OCI-LY3 (cell line): ENCODE data around the gene POU3F3.

Source experiments
- H2AFZ ChIP-seq: fragments of 200-600, 300-600 bp; shearing (Covaris generic); 2 replicates; pipeline ENCODE4 v1.6.0; 2014; ENCODE audit warnings: antibody characterized with exemption, low read depth, low read length
- H3K27ac ChIP-seq: fragments of 200-600, 300-600 bp; sonication (generic); 2 replicates; pipeline ENCODE4 v1.5.1; 2014; ENCODE audit warnings: mild to moderate bottlenecking, low read length, moderate library complexity, mixed read lengths
- H3K27me3 ChIP-seq: fragments of 200-600, 300-600 bp; sonication (generic); 2 replicates; pipeline ENCODE4 v1.6.1; 2014; ENCODE audit warnings: low read depth, low read length, mixed read lengths
- H3K36me3 ChIP-seq: fragments of 200-600, 300-600 bp; sonication (generic); replicated peaks from 2 replicates; pipeline ENCODE3; 2014; ENCODE audit warnings: low read depth, low read length, mixed read lengths
- H3K4me1 ChIP-seq: fragments of 300-600, 200-600 bp; sonication (generic); 2 replicates; pipeline ENCODE4 v1.6.1; 2014; ENCODE audit warnings: low read length, mixed read lengths
- H3K4me2 ChIP-seq: fragments of 200-600, 300-600 bp; sonication (generic); 2 replicates; pipeline ENCODE4 v1.6.1; 2014; ENCODE audit warnings: low read length, mixed read lengths
- H3K4me3 ChIP-seq: fragments of 300-600, 200-600 bp; sonication (generic); 2 replicates; pipeline ENCODE4 v1.5.1; 2014; ENCODE audit warnings: antibody characterized with exemption, mild to moderate bottlenecking, low read length, moderate library complexity
- H3K79me2 ChIP-seq: fragments of 300-600, 200-600 bp; shearing (Covaris generic); 2 replicates; pipeline ENCODE4 v1.6.1; 2014; ENCODE audit warnings: mild to moderate bottlenecking, low read length, mixed read lengths
- H3K9ac ChIP-seq: fragments of 300-600, 200-600 bp; shearing (Covaris generic); 2 replicates; pipeline ENCODE4 v1.6.0; 2014; ENCODE audit warnings: mild to moderate bottlenecking, low read length, moderate library complexity
- H3K9me3 ChIP-seq: fragments of 200-600, 300-600 bp; shearing (Covaris generic); 2 replicates; pipeline ENCODE4 v1.6.1; 2014; ENCODE audit warnings: low read length, mixed read lengths; ENCODE audit not compliant: insufficient read depth
- H4K20me1 ChIP-seq: fragments of 200-600, 300-600 bp; sonication (generic); 2 replicates; pipeline ENCODE4 v1.6.1; 2016; ENCODE audit warnings: low read length, mixed read lengths; ENCODE audit not compliant: insufficient read depth
- EZH2phosphoT487 ChIP-seq: fragments of 200-600 bp; shearing (Covaris generic); IDR thresholded peaks from 2 replicates; pipeline ENCODE4 v1.6.1; 2018; ENCODE audit warnings: antibody characterized with exemption, mixed run types, low read depth
- TF ChIP-seq, protein P1 (sequence below): fragments of 200-600, 300-600 bp; sonication (generic); IDR thresholded peaks from 2 replicates; pipeline ENCODE4 v1.5.1; 2014; ENCODE audit warnings: antibody characterized with exemption, low read length, low read depth

Gene POU3F3

DNA sequence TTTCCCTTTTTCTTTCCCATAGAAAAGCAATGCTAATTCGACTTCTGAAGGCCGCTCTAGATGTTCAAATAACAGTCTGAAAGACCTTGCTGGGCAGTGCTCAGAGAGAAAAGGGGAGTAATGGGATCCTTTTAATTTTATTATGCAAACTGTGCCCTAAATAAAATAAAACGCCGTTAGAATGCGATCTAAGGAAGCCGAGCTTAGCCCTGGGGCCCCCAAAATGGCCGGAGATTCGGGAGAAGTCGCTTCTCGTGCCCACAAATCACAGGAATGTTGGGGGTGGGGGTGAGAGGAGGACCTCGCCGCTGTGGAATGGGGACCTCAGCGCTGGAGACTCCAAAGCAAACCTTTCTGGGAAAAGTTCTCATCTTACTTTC, 8.4 kb upstream of the POU3F3 start:
- Histone ChIP-seq H4K20me1 (no peaks in the 10 kb centered on the region), H3K9me3 (no peaks in the 10 kb centered on the region), H3K9ac (no peak overlapping the region), H3K27ac (no peak overlapping the region), H3K27me3 (peaks cover 27% of the 10 kb centered on the region), H3K4me3 (no peak overlapping the region), H3K36me3 (no peaks in the 10 kb centered on the region), H2AFZ (no peak overlapping the region), H3K79me2 (no peaks in the 10 kb centered on the region), H3K4me2 (no peak overlapping the region), H3K4me1 (peaks cover 14% of the 10 kb centered on the region)
- TF ChIP-seq EZH2phosphoT487 = no peak
- TF ChIP-seq, protein P1, sequence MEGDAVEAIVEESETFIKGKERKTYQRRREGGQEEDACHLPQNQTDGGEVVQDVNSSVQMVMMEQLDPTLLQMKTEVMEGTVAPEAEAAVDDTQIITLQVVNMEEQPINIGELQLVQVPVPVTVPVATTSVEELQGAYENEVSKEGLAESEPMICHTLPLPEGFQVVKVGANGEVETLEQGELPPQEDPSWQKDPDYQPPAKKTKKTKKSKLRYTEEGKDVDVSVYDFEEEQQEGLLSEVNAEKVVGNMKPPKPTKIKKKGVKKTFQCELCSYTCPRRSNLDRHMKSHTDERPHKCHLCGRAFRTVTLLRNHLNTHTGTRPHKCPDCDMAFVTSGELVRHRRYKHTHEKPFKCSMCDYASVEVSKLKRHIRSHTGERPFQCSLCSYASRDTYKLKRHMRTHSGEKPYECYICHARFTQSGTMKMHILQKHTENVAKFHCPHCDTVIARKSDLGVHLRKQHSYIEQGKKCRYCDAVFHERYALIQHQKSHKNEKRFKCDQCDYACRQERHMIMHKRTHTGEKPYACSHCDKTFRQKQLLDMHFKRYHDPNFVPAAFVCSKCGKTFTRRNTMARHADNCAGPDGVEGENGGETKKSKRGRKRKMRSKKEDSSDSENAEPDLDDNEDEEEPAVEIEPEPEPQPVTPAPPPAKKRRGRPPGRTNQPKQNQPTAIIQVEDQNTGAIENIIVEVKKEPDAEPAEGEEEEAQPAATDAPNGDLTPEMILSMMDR = no peak

DNA sequence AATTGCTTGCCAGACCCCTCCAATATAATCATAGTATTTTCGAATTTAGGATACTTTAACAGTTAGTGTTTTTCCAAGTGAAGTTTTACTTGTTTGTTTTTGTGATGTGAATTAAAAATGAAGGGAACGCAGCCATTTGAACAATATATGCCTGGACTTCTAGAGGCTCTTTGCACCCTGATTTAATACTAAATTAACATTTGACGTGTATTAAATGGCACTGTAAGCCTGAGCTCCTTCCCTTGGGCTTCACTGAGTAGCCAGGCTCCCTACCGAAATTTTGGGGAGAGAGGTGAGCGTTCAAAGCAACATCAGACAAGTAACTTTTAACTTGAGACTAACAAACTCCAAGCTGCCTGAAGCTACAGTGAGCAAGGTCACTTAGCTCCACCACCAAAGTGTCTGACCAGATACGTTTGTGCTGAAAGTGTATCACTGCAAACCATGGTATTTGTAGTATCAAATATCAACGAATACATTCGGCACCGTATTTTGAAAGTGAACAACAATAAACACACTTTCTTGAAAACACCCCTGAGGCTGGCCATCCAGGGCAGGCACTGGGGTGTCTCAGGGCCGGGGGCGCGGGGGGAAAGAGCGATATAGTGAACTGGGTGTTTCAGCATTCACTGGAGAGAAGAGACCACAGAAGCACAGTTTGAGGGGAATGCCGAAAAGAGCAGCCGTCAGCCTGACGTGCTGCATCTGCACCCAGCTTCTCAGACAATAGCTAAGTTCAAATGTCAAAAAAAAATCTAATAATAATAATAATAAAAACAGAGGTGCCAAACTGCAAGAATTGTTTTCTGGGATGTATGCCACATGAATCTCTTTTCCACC, 7.7 kb upstream of the POU3F3 start:
- Histone ChIP-seq H3K27ac (no peak overlapping the region), H3K9ac (no peak overlapping the region), H3K4me1 (peaks cover 18% of the 10 kb centered on the region), H3K9me3 (no peaks in the 10 kb centered on the region), H3K4me2 (no peak overlapping the region), H4K20me1 (no peaks in the 10 kb centered on the region), H3K36me3 (no peaks in the 10 kb centered on the region), H2AFZ (no peak overlapping the region), H3K27me3 (peaks cover 33% of the 10 kb centered on the region), H3K4me3 (no peak overlapping the region), H3K79me2 (no peaks in the 10 kb centered on the region)
- no peak for TF ChIP-seq EZH2phosphoT487
- TF ChIP-seq, protein P1 = no peak

DNA sequence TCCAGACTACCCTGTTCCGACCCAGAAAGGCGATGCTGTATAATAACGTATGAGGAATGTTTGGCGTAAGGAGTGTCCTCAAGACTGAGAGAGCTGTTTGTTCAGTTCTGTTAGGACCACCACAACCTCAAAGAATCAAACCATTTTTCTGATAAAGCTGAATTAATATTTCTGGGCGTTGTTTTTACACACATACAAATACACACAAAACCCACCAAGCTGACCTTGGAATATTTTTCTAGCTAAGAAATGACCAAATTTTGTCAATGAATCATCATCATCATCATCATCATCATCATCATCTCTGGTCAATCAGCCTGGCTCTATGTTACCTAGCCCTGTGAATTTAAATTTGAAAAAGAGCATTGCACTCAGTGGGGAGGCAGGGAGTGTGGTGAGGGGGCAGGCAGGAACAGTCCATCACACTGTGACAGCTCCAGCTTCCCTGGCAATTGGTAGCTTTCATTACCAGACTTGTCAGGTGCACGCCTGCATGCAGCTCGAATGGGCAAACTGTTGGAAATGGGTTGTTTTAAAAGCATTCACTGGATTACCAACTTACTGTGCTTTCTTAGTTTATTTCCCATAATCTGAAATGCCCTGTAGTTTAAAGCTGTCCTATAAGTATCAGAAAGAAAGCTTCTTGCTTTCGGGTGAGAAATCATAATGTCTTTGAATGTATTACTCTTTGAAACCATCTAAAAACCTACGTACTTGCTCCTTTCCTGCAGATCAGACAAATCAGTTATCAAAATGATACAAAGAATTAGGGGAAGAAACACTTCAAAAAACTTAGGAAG, 6.9 kb upstream of the POU3F3 start:
- no peak overlapping the region for H3K4me3 ChIP-seq
- H3K9ac ChIP-seq = no peak overlapping the region
- no peaks in the 10 kb centered on the region for H3K9me3 ChIP-seq
- no peak for TF ChIP-seq EZH2phosphoT487
- TF ChIP-seq, protein P1 = no peak
- H2AFZ ChIP-seq = no peak overlapping the region
- no peak overlapping the region for H3K27ac ChIP-seq
- H4K20me1 ChIP-seq = no peaks in the 10 kb centered on the region
- H3K79me2 ChIP-seq = no peaks in the 10 kb centered on the region
- peaks cover 25% of the 10 kb centered on the region for H3K4me1 ChIP-seq
- H3K27me3 ChIP-seq = peaks cover 41% of the 10 kb centered on the region
- no peaks in the 10 kb centered on the region for H3K36me3 ChIP-seq
- no peak overlapping the region for H3K4me2 ChIP-seq

DNA sequence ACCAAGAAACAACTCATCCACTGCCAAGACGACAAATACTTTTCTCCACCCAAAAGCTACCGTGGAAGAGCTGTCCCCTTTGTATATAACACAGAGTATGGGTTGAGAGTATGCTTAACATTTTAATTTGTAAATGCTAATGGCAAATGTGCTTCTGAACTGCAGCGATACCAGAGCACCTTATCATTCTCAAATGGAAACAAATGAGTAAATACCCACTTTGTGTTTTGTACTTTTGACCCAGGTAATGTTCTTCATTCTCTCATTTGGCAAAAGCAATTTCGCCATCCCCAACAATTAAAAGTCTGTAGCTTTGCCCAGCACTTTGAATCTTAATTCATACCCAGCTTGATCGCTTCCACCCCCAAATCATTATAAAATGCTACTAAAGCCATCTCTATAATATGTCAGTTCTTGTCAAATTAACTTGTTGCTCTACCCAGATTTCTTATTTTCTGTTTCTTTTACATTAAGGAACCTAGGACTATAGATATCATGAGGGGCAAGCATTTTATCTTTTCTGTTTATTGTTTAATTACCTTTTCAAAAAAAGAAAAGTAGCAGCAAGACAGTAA, 6.2 kb upstream of the POU3F3 start:
- H3K4me2 ChIP-seq = no peak overlapping the region
- no peaks in the 10 kb centered on the region for H3K36me3 ChIP-seq
- TF ChIP-seq, protein P1 = no peak
- no peak for TF ChIP-seq EZH2phosphoT487
- no peak overlapping the region for H2AFZ ChIP-seq
- peaks cover 46% of the 10 kb centered on the region for H3K27me3 ChIP-seq
- no peak overlapping the region for H3K9ac ChIP-seq
- H4K20me1 ChIP-seq = no peaks in the 10 kb centered on the region
- H3K27ac ChIP-seq = no peak overlapping the region
- H3K79me2 ChIP-seq = no peaks in the 10 kb centered on the region
- H3K4me1 ChIP-seq = peaks cover 25% of the 10 kb centered on the region
- H3K9me3 ChIP-seq = no peaks in the 10 kb centered on the region
- no peak overlapping the region for H3K4me3 ChIP-seq
